Measurements from ENCODE around the gene KLRC2.
A peak's percentile ranks its signal among the peaks of the same experiment; 100 is the strongest.
"Not testable (repeated sequence)": the region's sequence is repeated elsewhere in the genome, so short reads cannot be mapped to it uniquely, and the experiment has no call there.

KLRC2 gene

DNA sequence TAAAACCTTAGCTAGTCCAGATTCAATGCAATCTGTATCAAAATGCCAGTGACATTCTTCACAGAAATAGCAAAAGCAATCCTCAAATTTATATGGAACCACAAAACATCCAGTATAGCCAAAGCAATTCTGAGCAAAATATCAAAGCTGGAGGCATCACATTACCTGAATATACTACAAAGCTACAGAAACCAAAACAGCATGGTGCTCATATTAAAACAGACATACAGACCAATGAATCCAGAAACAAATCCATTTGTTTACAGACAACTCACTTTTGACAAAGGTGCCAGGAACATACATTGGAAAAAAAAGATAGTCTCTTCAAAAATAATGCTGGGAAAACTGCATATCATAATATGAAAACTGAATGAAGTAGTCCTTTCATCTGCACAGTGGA, 31.0 kb downstream of the KLRC2 start:
- no peak for DNase-seq

DNA sequence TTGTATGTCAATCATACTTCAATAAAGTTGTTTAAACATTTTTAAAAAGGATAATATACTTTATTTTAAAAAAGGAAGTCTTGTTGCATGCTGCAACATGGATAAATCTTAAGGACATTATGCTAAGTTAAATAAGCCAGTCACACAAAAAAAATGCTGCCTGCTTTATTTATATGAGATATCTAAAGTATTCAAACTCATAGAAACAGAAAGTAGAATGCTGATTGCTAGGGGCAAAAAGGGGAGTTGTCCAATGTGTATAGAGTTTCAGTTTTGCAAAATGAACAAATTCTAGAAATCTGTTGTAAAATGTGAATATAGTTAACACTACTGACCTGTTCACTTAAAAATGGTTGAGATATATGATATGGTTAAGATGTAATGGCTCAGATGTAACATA, 35.0 kb downstream of the KLRC2 start:
- DNase-seq: no peak

DNA sequence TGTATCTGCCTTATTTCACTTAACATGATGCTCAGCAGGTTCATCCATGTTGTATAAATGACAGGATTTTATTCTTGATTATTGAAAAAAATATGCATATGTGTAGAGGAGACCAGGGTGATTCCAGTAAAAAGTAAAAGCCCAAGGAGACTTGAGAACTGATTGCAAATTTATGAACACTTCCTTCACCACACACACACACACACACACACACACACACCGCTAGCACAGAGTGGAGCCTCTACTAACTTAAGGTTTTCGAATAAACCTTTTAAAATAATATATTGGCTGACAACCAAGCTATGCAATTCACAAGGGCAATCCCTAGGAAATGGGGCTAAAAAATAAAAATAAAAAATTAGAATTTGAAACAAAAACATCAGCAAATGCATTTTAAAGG, 37.6 kb downstream of the KLRC2 start:
- DNase-seq: no peak

DNA sequence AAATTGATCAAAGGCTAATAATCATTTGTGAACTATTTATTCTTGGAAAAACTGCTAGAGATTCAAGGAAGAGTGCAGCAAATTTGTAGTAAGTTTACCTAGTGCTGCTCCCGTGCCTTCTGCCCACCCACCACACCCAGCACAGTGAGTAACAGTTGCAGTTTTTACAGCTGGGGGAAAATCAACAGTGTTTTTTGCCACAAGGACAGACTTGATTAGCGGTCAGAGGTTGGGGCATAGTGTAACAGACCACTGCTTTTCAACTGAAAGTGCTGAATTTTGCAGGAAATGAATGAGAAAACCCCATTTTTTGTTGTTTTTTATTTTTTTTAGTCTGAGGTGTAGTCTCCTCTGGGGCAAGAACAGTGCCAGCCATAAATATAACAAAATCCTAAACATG, 38.5 kb downstream of the KLRC2 start:
- no peak for DNase-seq

DNA sequence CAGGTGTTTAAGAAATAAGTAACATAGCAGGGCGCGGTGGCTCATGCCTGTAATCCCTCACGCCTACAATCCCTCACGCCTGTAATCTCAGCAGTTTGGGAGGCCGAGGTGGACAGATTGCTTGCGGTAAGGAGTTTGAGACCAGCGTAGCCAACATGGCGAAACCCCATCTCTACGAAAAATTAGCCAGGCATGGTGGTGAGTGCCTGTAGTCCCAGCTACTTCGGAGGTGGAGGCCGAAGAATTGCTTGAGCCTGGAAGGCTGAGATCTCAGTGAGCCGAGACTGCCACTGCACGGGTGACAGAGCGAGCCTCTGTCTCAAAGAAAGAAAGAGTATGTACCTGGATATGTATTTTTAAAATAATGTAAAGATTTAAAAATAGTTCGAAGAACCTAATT, 39.6 kb downstream of the KLRC2 start:
- DNase-seq: not testable (repeated sequence)

DNA sequence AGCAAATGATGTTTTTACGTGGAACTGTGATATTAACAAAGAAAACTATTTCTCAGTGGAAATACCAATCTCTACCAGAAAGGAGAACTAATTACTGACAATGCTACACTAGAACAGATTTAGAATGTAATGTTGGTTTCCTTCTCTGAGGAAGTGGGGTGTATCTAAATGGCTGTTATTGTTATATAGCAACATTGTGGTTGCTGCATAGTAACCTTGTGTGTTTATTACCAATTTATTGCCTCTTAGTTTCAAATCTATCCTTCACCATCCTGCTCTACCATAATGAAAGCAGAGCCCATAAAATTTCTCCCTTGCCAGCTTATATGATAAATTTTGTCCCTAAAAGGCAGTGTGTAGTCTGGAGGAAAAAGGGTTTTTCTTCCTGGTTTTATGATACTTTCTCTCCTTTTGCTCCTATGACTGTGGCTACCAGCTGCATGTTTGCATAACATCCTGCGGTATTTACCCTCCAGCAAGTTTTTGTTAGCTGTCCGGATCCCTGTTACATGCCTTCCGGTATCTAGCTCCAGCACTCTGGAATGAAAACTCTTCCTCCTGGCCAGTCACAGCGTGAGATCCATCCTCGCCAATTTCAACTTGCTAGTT, 40.3 kb downstream of the KLRC2 start:
- no peak for DNase-seq

DNA sequence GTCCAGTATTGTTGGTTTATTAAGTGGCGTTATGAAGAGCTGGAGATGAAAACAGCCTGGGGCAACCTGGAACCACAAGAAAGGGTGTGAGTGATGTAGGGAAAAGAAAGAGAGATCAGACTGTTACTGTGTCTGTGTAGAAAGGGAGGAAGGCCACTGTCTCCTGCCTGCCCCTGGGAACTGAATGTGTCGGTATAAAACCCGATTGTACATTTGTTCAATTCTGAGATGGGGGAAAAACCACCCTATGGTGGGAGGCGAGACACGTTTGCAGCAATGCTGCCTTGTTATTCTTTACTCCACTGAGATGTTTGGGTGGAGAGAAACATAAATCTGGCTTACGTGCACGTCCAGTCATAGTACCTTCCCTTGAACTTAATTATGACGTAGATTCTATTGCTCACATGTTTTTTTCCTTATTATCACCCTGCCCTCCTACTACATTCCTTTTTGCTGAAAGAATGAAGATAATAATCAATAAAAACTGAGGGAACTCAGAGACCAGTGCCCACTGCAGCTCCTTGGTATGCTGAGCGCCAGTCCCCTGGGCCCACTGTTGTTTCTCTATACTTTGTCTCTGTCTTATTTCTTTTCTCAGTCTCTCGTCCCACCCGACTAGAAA, 41.2 kb downstream of the KLRC2 start:
- not testable (repeated sequence) for DNase-seq

DNA sequence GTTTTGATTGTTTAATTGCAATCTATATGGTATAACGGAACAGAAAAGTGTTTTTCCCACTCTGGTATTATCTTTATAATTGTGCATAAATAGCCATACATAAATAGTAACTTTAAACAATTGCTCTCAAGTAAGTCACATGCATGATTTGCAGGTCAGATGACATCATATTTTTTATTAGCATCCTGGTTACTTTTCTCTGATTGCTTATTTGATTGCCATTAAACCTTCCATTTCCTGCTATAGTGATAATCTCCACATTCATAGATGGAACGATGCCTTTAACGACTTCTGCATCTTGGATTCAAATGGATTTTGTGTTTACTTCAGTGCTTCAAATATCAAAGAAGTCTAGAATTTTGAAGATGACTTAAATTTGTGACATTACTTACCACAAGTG, 42.5 kb downstream of the KLRC2 start:
- no peak for DNase-seq

DNA sequence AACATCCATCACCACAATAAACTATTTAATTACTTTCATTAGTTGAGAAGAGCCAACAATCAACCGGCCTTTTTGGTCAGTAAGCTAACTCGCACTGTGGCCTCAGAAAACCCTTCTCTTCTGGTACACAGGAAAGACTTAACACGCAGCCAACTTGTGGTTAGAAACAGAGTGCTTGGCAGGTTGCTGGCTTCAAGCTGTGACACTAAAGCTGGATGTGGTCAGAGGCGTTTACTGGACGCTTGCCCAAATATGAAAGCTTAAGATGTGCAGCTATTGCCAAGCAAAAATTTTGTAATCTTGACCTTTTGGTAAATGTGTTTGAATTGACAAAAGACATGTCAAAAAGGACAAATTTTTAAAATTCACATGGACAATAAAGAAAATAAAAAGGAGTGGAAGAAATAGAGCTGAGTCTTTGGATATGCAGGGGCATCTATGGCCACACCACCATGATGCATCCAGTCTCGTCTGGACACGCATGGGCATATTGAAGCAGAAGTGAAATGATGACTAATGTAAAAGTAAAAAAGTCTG, 43.3 kb downstream of the KLRC2 start:
- peak; percentile 26 for DNase-seq

DNA sequence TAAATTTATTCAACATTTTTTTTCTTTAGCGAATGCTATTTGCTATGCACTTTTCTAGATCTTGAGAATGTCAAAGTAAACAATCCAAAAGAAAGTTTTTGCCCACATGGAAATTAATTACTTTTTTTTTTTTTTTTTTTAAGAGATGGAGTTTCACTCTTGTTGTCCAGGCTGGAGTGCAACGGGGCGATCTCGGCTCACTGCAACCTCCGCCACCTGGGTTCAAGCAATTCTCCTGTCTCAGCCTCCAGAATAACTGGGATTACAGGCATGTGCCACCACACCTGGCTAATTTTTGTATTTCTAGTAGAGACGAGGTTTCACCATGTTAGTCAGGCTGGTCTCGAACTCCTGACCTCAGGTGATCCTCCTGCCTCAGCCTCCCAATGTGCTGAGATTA, 44.8 kb downstream of the KLRC2 start:
- not testable (repeated sequence) for DNase-seq

DNA sequence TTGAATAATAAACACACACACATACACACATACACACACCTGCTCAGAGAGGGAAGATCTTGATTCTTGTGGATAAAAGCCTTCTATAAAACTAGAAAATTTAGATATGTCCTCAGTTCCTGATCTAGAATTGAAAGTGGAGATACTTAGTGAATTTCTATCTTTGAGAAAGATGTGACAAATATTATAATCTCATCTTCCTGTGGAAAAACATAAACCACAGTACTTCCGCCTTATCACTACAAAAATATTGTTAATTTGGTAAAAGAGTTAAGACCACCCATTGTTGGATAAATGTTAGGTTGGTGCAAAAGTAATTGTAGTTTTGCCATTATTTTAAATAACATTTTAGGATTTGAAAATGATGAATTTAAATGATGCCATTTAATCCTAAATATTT, 45.9 kb downstream of the KLRC2 start, which contains the start of gene KLRK1:
Gene KLRK1, minus strand, starts transcription at position 138 of the 400 bp plus-strand sequence. CDS start 1,231 bp downstream, outside the sequence.
- no peak for DNase-seq

DNA sequence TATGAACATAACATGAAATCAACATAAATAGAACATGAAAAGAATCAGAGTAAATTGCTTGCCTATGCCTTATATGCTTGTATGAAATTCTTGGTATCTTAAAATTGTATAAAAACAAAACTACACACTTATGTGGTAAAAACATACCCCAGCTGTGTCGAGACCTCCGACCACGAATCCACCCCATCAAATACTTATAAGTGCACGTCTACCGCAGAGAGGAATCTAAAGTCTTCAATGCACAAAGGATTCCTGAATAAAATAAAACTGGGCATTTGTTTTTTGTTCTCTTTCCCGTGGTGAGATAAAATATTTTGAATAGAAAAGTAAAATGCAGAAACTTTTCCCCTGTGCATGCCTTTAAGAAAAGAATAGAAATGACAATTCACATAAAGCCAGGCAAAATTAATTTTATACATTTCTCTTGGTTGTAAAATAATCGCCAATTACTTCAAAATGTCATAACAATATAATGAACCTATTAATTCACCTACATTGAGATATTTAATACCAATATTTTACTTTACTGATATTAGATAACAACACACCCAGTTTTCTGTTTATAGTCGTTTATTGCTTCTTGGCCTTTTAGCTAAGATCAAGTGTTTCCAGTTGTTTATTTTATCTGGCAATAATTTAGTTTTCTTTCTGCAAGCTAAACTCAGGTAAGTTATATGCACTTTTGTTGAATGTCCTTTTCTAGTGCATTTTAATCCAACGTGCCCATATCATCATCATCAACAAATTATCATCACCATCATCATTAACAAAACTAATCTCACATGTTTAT, 47.0 kb downstream of the KLRC2 start:
- no peak for DNase-seq

DNA sequence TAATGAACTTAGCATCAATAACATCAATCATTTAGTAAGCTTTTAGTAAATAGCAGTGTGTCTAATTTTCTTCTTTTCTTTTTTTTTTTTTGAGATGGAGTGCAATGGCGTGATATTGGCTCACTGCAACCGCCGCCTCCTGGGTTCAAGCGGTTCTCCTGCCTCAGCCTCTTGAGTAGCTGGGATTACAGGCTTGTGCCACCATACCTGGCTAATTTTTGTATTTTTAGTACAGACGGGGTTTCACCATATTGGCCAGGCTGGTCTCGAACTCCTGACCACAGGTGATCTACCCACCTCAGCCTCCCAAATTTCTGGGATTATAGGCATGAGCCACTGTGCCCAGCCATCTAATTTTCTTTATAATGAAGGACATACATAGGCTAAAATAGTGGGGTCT, 48.3 kb downstream of the KLRC2 start:
- DNase-seq: not testable (repeated sequence)

DNA sequence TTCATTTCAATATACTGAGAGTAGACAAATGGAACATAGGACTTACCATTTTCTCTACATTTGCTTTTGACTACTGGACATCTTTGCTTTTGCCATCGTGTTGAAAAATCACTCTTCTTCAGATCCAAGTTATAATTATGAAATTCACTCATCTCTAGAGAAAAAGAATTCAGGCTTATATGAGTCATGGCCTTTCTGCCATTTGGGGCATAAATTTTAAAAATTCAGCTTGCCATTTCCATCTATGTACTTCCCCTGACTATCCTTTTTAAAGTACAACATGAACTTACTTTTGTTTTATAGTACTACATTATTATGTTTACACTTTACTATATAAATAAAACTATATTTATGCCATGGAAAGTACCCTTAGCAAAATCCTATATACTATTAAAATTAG, 49.0 kb downstream of the KLRC2 start:
- no peak for DNase-seq

DNA sequence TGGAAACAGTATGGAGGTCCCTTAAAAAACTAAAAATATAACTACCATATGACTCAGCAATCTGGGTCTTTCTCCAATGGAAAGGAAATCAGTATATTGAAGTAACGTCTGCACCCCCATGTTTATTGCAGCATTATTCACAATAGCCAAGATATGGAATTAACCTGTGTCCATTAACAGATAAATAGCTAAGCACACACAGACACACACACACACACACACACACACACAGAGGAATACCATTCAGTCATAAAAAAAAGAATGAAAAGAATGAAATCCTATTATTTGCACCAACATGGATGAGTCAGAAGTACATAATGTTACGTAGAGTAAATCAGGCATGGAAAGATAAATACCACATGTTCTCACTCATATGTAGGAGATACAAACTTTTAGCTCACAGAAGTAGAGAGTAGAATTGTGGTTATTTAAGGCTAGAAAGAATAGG, 50.6 kb downstream of the KLRC2 start:
- DNase-seq: no peak

DNA sequence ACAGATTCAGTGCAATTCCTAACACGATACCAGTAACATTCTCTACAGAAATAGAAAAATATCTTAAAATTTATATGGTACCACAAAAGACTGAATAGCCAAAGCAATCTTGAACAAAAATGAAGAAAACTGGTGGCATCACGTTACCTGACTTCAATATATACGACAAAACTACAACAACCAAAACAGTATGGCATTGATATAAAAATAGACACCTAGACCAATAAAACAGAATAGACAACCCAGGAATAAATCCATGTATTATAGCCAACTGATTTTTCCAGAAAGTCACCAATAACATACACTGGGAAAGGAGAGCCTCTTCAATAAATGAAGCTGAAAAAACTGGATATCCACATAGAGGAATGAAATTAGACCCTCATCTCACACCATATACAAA, 51.6 kb downstream of the KLRC2 start:
- DNase-seq: no peak

DNA sequence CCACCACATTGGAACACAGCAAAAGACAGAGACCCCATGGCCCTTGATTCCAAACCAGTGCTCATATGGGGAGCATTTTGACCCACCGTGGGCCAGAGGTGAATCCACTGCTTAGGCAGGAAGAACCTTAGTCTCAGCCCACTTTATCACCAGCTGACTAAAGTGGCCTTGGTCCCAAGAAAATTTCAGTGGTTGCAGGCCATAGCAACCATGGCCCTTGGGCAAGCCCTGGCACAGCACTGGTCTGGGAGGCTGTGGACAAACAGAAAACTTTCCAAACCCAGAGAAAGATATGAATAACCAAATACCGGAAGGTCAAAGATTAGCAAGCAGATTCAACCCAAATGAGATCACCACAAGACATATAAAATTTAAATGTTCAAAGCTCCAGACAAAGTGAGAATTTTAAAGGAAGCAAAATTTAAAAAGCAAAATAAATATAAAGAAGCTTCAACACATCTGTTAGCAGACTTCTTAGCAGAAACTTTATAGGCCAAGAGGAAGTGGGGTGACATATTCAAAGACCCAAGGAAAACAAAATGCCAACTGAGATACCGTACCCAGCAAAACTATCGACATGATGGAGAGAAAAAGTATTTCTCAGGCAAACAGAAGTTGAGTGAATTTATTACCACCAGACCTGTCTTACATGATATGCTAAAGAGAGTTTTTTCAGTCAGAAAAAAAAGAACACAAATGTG, 53.7 kb downstream of the KLRC2 start:
- no peak for DNase-seq

All from activated CD4-positive, alpha-beta T cell treated with anti-CD3 and anti-CD28 coated beads, Interleukin-10, Interleukin-2, amounts not matched to agents 100 ng/mL and 50 ng/mL, durations not matched to agents 16 hours and 8 hours (primary cell).